Heart left ventricle (tissue), 16 donors: ENCODE results near the gene DERL2. TPM values are rescaled to one million over a fixed set of nuclear protein-coding genes. Genes with fewer than 3 reads are reported as not detected.

Experiments used
- ATAC-seq, 4 donors: fragments of 200-7000 bp; cut with Tn5 transposase; one replicate each; pipeline ENCODE4 v1.9.1; 2020 to 2022; ENCODE audit warnings: moderate library complexity in 4 of 4, mild to moderate bottlenecking in 3 of 4, moderate number of reproducible peaks in 1 of 4
- DNase-seq, 5 donors: peaks; one replicate each; pipeline ENCODE4 v3.0.0-alpha.2; 2020
- H3K27ac ChIP-seq, 12 donors: fragments of 200-600 bp; sonication (generic) in 4 of 12; one replicate each; pipeline versions ENCODE4 v1.5.0 to v1.8.0; 2016 to 2022; ENCODE audit warnings: mild to moderate bottlenecking in 2 of 12
- H3K27me3 ChIP-seq, 9 donors: fragments of 200-600 bp; sonication (generic) in 2 of 9; one replicate each; pipeline versions ENCODE4 v1.5.1 to v1.8.0; 2016 to 2022; ENCODE audit warnings: mild to moderate bottlenecking in 3 of 9
- H3K36me3 ChIP-seq, 9 donors: fragments of 200-600 bp; sonication (generic) in 2 of 9; one replicate each; pipeline versions ENCODE4 v1.5.0 to v1.8.0; 2018 to 2022; ENCODE audit warnings: mild to moderate bottlenecking in 2 of 9
- H3K4me1 ChIP-seq, 12 donors: fragments of 200-600 bp; sonication (generic) in 4 of 12; one replicate each; pipeline versions ENCODE4 v1.5.0 to v1.8.0; 2016 to 2022; ENCODE audit warnings: mild to moderate bottlenecking in 3 of 12
- H3K4me3 ChIP-seq, 12 donors: fragments of 200-600 bp; sonication (generic) in 4 of 12; one replicate each; pipeline versions ENCODE4 v1.5.0 to v1.8.0; 2017 to 2022; ENCODE audit warnings: mild to moderate bottlenecking in 9 of 12, moderate library complexity in 4 of 12
- H3K9me3 ChIP-seq, 12 donors: fragments of 200-600 bp; sonication (generic) in 4 of 12; one replicate each; pipeline versions ENCODE4 v1.5.0 to v1.8.0; 2016 to 2022; ENCODE audit warnings: mild to moderate bottlenecking in 1 of 12
- CTCF ChIP-seq, 12 donors: fragments of 200-600 bp; sonication (generic) in 4 of 12; IDR thresholded peaks; one replicate each; pipeline versions ENCODE4 v1.5.0 to v1.8.0; 2018 to 2022; ENCODE audit warnings: antibody characterized with exemption in 12 of 12, mild to moderate bottlenecking in 5 of 12
- POLR2A ChIP-seq, 2 donors: fragments of 450-650 bp; IDR thresholded peaks; one replicate each; pipeline ENCODE4 v1.6.1; 2017; ENCODE audit warnings: antibody characterized with exemption in 2 of 2, mild to moderate bottlenecking in 2 of 2, moderate library complexity in 2 of 2
- WGBS, 4 donors: extraction: QIAGEN DNeasy Blood & Tissue Kit in 2 of 4; methylation state at CpG; one replicate each; pipeline versions ENCODE4 v1.1.5 to v1.1.7; 2013 to 2018; 5-methylcytosine and 5-hydroxymethylcytosine counted together
- intact Hi-C, 10 donors: fragments of 100-400 bp; cut with DNase I; formaldehyde crosslinking; loops; one replicate each; pipeline versions ENCODE4 v1.11.1 to v1.14.2; 2022
- long read RNA-seq, 3 donors: library from polyadenylated mRNA; unstranded; transcript quantifications; one replicate each; pipeline ENCODE4 v2.0.0, GENCODE V29; 2020 to 2021
- polyA plus RNA-seq, 2 donors: library from polyadenylated mRNA; stranded (reverse); fragments of 200-250 nt; gene quantifications; one replicate each; pipeline ENCODE4 v1.2.3, GENCODE V29; 2013
- total RNA-seq, 9 donors: library from RNA; depleted of rRNA in 2 of 9; stranded (reverse); fragments of >200 nt in 2 of 9; fragmentation: NEBNext Ultra II Directional in 3 of 9; extraction: Animal tissue kit (Norgen Biotek cat#: 25700) in 3 of 9; gene quantifications; one replicate each; pipeline versions ENCODE4 v1.1.0 to v1.2.4, GENCODE V29; 2016 to 2023
- donor health status: ischemic (EF 13 %, LVEDD 7.1; RV severe dilation, severe dysfunction).
- donor health status: healthy with polysubstance abuse.
- donor health status: DM: no; HTN: yes; CAD: no.
- donor health status: DM: no; HTN: no; CAD: no.
- donor health status: ischemic (EF 25% LVEDD 6.9; RV normal size, moderate dysfunction).
- donor health status: ischemic (EF 25% LVEDD 5.7; RV mildly dilated, moderate dysfunction).
- donor health status: healthy.
- donor health status: DM: yes; HTN: yes; CAD: no.
- donor health status: ischemic (EF 35%, LVEDD 5.7; RV mildly dilated, moderate dysfunction).
- donor health status: nonischemic (EF 11% LVEDD 7.7; RV severe dilation, severe dysfunction).
- donor health status: DM: yes; HTN: yes; CAD: no.
- donor health status: PGD.
- donor health status: ischemic (EF 29% LVEDD 5.4; RV normal size, mild dysfunction).
- donor health status: nonischemic (EF 23%, LVEDD 6.1; RV moderate dilation, normal function).

DERL2 gene
- total RNA-seq, result 10 to 100 TPM; 21.8 to 42.9 (median 29.5) TPM
- 10 to 100 TPM; 36.4 to 48.1 TPM for polyA plus RNA-seq
- long read RNA-seq, donor 1, full-length matches to known transcripts, result 20 of 26 reads
- long read RNA-seq, donor 1, partial matches to known transcripts, result 0 of 26 reads
- long read RNA-seq, donor 1, other reads (novel, unspliced or antisense), result 6 of 26 reads
- long read RNA-seq, donor 2, full-length matches to known transcripts, result 53 of 71 reads
- long read RNA-seq, donor 2, partial matches to known transcripts, result 1 of 71 reads
- long read RNA-seq, donor 2, other reads (novel, unspliced or antisense), result 17 of 71 reads
- long read RNA-seq, donor 3, full-length matches to known transcripts, result 27 of 34 reads
- long read RNA-seq, donor 3, partial matches to known transcripts, result 1 of 34 reads
- long read RNA-seq, donor 3, other reads (novel, unspliced or antisense), result 6 of 34 reads

GRCh38 chr17:5485270-5486205 is at the start of gene DERL2:
Gene DERL2, minus strand, starts transcription at chr17:5486178. Its CDS starts 17 bp downstream, at chr17:5486161.
- ATAC-seq (peak in 3 of 4 donors; percentile 0 to 33 (median 13)), DNase-seq (no peak)
- H3K4me1 ChIP-seq, result peaks cover 7 to 35% (median 24%) of the 10 kb centered on the region in 12 donors
- H3K27ac ChIP-seq, result peak within 1 kb of the TSS; percentile 97 to 100 (median 99)
- TF ChIP-seq CTCF (IDR thresholded peaks at IDR 0.05), result no peak
- peak in 1 of 2 donors; percentile 28 for TF ChIP-seq POLR2A (IDR thresholded peaks at IDR 0.05)
- intact Hi-C loops, result loop anchor here in 1 of 10 donors (1.0 kb wide), 1 partner anchor 16 kb away; no protein-coding TSS in a partner anchor
- H3K4me3 ChIP-seq, result peak within 1 kb of the TSS; percentile 65 to 97 (median 90)
- WGBS, 4 donors, result 5 to 8% (median 7%) methylated on average over 19 to 29 of the region's 29 CpGs
- no peaks in the 10 kb centered on the region for H3K9me3 ChIP-seq
- peaks cover 0 to 71% (median 64%) of the 10 kb centered on the region in 9 donors for H3K36me3 ChIP-seq
- no peaks in the 10 kb centered on the region for H3K27me3 ChIP-seq

- H3K36me3 ChIP-seq, result peaks cover 0 to 95% (median 78%) of the 10 kb centered on the region in 9 donors
- 93 to 100% (median 95%) methylated on average over 2 of the region's 2 CpGs for WGBS, 4 donors
These were observed 49.5 kb upstream of the DERL2 start for GRCh38 chr17:5535436-5535835.

GRCh38 chr17:5533486-5534315 is 47.7 kb upstream of the DERL2 start:
- no peak overlapping the region for H3K4me3 ChIP-seq
- H3K27me3 ChIP-seq, result no peaks in the 10 kb centered on the region
- DNase-seq (no peak), ATAC-seq (no peak)
- H3K36me3 ChIP-seq, result peaks cover 0 to 95% (median 71%) of the 10 kb centered on the region in 9 donors
- 77 to 84% (median 81%) methylated on average over 17 to 18 of the region's 18 CpGs for WGBS, 4 donors
- no peaks in the 10 kb centered on the region for H3K4me1 ChIP-seq
- TF ChIP-seq POLR2A (IDR thresholded peaks at IDR 0.05) (no peak), CTCF (IDR thresholded peaks at IDR 0.05) (no peak)
- H3K27ac ChIP-seq, result no peak overlapping the region
- H3K9me3 ChIP-seq, result no peaks in the 10 kb centered on the region
- intact Hi-C loops, result no loop called here

More at GRCh38 chr17:5535436-5535835, 49.5 kb upstream of the DERL2 start:
- H3K9me3 ChIP-seq, result no peaks in the 10 kb centered on the region
- DNase-seq (no peak), ATAC-seq (no peak)
- no peak overlapping the region for H3K27ac ChIP-seq
- no peak overlapping the region for H3K4me3 ChIP-seq
- H3K27me3 ChIP-seq, result no peaks in the 10 kb centered on the region
- H3K4me1 ChIP-seq, result no peaks in the 10 kb centered on the region
- no peak for TF ChIP-seq CTCF (IDR thresholded peaks at IDR 0.05)
- TF ChIP-seq POLR2A (IDR thresholded peaks at IDR 0.05), result no peak
- intact Hi-C loops, result no loop called here
